Activated CD8-positive, alpha-beta memory T cell treated with anti-CD3 and anti-CD28 coated beads, Interleukin-2, amount 10 ng/mL, durations not matched to agents 7 days and 5 days (primary cell): ENCODE data around the gene CCDC51. TPM values are rescaled to one million over a fixed set of nuclear protein-coding genes. Genes with fewer than 3 reads are reported as not detected.

Experiments used
- ATAC-seq: fragments of 150-1000 bp; cut with Tn5 transposase; one replicate; pipeline ENCODE4 v1.10.0; 2021; ENCODE audit warnings: moderate library complexity
- CTCF ChIA-PET: fragments of 350-600 bp; sonication (Branson Sonifier 250); formaldehyde crosslinking; loops from one replicate; lab custom pipeline; 2021; ENCODE audit warnings: antibody characterized with exemption; lab: Charles Lee
- DNase-seq: peaks from one replicate; pipeline ENCODE4 v3.0.0-alpha.2; 2020
- H3K27ac Mint-ChIP-seq: one replicate; pipeline ENCODE4 v1.8.0; 2021; ENCODE audit warnings: mild to moderate bottlenecking, mixed read lengths
- H3K27me3 Mint-ChIP-seq: one replicate; pipeline ENCODE4 v1.8.0; 2021; ENCODE audit warnings: mixed read lengths
- H3K36me3 Mint-ChIP-seq: one replicate; pipeline ENCODE4 v1.8.0; 2021; ENCODE audit warnings: mild to moderate bottlenecking, mixed read lengths
- H3K4me1 Mint-ChIP-seq: one replicate; pipeline ENCODE4 v1.8.0; 2021; ENCODE audit warnings: mixed read lengths
- H3K4me3 Mint-ChIP-seq: one replicate; pipeline ENCODE4 v1.8.0; 2021; ENCODE audit warnings: mild to moderate bottlenecking, moderate library complexity, mixed read lengths
- H3K9me3 Mint-ChIP-seq: one replicate; pipeline ENCODE4 v1.8.0; 2022; ENCODE audit warnings: low read depth, mixed read lengths
- total RNA-seq, 2 experiments: library from RNA; stranded (reverse); gene quantifications; one replicate each; pipeline ENCODE4 v1.2.3, GENCODE V29; 2021

CCDC51 gene
- total RNA-seq, 2 experiments from 2014 or later = 18.4 to 21.9 TPM

DNA sequence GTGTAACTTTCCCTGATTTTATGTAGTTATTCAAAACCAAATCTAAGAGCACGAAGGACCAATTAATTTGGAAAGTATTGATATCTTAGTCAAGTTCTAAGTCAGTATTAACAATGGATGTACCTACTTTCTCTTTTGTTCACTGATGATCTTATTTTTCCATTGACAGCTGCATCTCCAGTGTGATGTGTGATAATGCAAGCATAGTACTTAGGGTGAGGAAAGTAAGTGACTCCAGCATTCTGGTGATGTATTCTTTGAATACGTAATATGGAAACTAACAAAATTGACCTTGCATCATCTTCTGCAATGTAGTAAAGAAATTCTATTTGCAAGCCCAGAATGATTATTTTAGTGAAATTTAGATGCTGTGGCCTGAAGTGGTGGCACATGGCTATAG lies 45.5 kb downstream of the CCDC51 start:
- DNase-seq (no peak), ATAC-seq (peak; percentile 39)
- Mint-ChIP-seq H3K36me3 (no peaks in the 10 kb centered on the region), H3K27me3 (peaks cover 19% of the 10 kb centered on the region), H3K4me3 (no peak overlapping the region), H3K9me3 (no peaks in the 10 kb centered on the region), H3K4me1 (no peaks in the 10 kb centered on the region), H3K27ac (no peak overlapping the region)
- CTCF ChIA-PET = interaction anchor here (1.3 to 3.6 kb wide), 2 partner anchors 42 to 45 kb away, joined by 3 to 13 read pairs; partner anchors contain the start of genes CCDC51 and TMA7

DNA sequence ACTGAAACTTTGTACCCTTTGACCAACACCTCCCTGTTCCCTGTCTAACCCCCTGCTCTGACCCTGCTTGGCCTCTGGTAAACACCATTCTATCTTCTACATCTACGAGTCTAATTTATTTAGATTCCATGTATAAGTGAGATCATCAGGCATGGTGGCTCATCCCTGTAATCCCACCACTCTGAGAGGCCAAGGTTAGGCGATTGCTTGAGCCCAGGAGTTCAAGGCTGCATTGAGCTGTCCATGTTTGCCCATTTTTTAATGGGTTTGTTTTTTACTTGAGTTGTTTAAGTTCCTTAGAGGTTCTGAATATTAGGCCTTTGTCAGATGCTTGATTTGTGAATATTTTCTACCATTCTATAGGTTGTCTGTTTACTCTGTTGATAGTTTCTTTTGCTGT lies 51.0 kb downstream of the CCDC51 start:
- H3K27me3 Mint-ChIP-seq = peaks cover 52% of the 10 kb centered on the region
- CTCF ChIA-PET = interaction anchor here (1.5 kb wide), 1 partner anchor 11 kb away, joined by 7 read pairs; no protein-coding TSS in a partner anchor
- no peaks in the 10 kb centered on the region for H3K36me3 Mint-ChIP-seq
- ATAC-seq = no peak
- no peak overlapping the region for H3K27ac Mint-ChIP-seq
- no peak for DNase-seq
- H3K4me1 Mint-ChIP-seq = no peaks in the 10 kb centered on the region
- no peak overlapping the region for H3K4me3 Mint-ChIP-seq
- H3K9me3 Mint-ChIP-seq = no peaks in the 10 kb centered on the region

DNA sequence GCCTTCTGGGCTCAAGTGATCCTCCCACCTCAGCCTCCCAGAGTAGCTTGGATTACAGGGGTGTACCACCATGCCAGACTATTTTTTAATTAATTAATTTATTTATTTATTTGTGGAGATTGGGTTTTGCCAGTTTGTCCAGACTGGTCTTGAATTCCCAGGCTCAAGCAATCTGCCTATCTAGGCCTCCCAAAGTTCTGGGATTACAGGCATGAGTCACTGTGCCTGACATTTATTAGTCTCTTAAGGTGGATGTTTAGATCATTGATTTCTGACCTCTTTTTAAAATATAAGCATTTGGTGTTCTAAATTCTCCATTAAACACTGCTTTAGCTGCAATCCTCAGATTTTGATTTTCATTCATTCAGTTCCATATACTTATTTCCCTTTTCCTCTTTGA lies 52.3 kb downstream of the CCDC51 start:
- DNase-seq (no peak), ATAC-seq (no peak)
- H3K27me3 Mint-ChIP-seq = peaks cover 61% of the 10 kb centered on the region
- H3K4me1 Mint-ChIP-seq = no peaks in the 10 kb centered on the region
- H3K9me3 Mint-ChIP-seq = no peaks in the 10 kb centered on the region
- no peak overlapping the region for H3K27ac Mint-ChIP-seq
- CTCF ChIA-PET = interaction anchor here (1.5 kb wide), 1 partner anchor 13 kb away, joined by 7 read pairs; no protein-coding TSS in a partner anchor
- no peaks in the 10 kb centered on the region for H3K36me3 Mint-ChIP-seq
- H3K4me3 Mint-ChIP-seq = no peak overlapping the region

Other genes starting within 250 kb of the CCDC51 start
- gene CAMP, start 216.6 kb downstream of the CCDC51 start, total RNA-seq = not detected
- 10 to 100 TPM; 25.3 to 36.3 TPM for gene ZNF589, start 199.0 kb downstream of the CCDC51 start, total RNA-seq
- 10 to 100 TPM; 26.3 to 34.5 TPM for gene NME6, start 138.8 kb downstream of the CCDC51 start, total RNA-seq
- gene SPINK8, start 106.5 kb downstream of the CCDC51 start, total RNA-seq = not detected
- not detected for gene FBXW12, start 67.9 kb downstream of the CCDC51 start, total RNA-seq
- 1 to 10 TPM; 1.8 to 4.0 TPM for gene PLXNB1, start 10.0 kb downstream of the CCDC51 start, total RNA-seq
- gene TMA7, start 138 bp upstream of the CCDC51 start, total RNA-seq = 100 to 1,000 TPM; 219 to 298 TPM
- 10 to 100 TPM; 20.9 to 21.2 TPM for gene ATRIP, start 6.6 kb upstream of the CCDC51 start, total RNA-seq
- gene SHISA5, start 64.1 kb upstream of the CCDC51 start, total RNA-seq = 100 to 1,000 TPM; 198 to 313 TPM
- gene PFKFB4, start 116.7 kb upstream of the CCDC51 start, total RNA-seq = 10 to 100 TPM; 12.2 to 26.9 TPM
- gene UCN2, start 123.7 kb upstream of the CCDC51 start, total RNA-seq = not detected
- 1 to 10 TPM; 1.1 TPM for gene COL7A1, start 155.2 kb upstream of the CCDC51 start, total RNA-seq
- gene UQCRC1, start 169.5 kb upstream of the CCDC51 start, total RNA-seq = 100 to 1,000 TPM; 201 to 220 TPM
- gene TMEM89, start 181.7 kb upstream of the CCDC51 start, total RNA-seq = under 1 TPM in 1 of 2 experiments, not detected in 1; 0.73 TPM
- 10 to 100 TPM; 44.9 to 59.0 TPM for gene SLC26A6, start 195.3 kb upstream of the CCDC51 start, total RNA-seq
- gene CELSR3, start 222.8 kb upstream of the CCDC51 start, total RNA-seq = 10 to 100 TPM; 20.9 to 24.0 TPM
- 10 to 100 TPM; 33.4 to 43.0 TPM for gene NCKIPSD, start 245.8 kb upstream of the CCDC51 start, total RNA-seq